SK-N-SH (cell line): ENCODE results near the gene INTS3. TPM values are rescaled to one million over a fixed set of nuclear protein-coding genes. Genes with fewer than 3 reads are reported as not detected.

Experiments
- CTCF ChIA-PET: fragments of 300-600, 350-600 bp; formaldehyde crosslinking; extraction: SDS; loops from one replicate; lab custom pipeline; 2021; lab: Yijun Ruan, JAX
- POLR2A ChIA-PET: fragments of 350-600 bp; sonication (Branson Sonifier 250); formaldehyde crosslinking; extraction: SDS; loops from one replicate; lab custom pipeline; 2020; ENCODE audit warnings: antibody characterized with exemption, inconsistent platforms; lab: Yijun Ruan, JAX
- DNase-seq: peaks from one replicate; pipeline ENCODE4 v3.0.0; 2012
- H2AFZ ChIP-seq: fragments of 200-600 bp; sonication (generic); 2 replicates; pipeline ENCODE4 v1.8.1; 2016; ENCODE audit warnings: antibody characterized with exemption, mild to moderate bottlenecking, low read depth
- H3F3A ChIP-seq: fragments of 200-600 bp; sonication (generic); replicated peaks from 2 replicates; pipeline ENCODE3; 2016; ENCODE audit warnings: antibody characterized with exemption, mild to moderate bottlenecking; ENCODE audit not compliant: insufficient read depth
- H3K27ac ChIP-seq, 2 experiments: fragments of 200-500 bp in 1 of 2; fragments of 200-600 bp in 1 of 2; sonication (Bioruptor generic) in 1 of 2; sonication (generic), shearing (Covaris generic) in 1 of 2; 2 replicates each; pipeline versions ENCODE4 v1.5.1 to v1.6.1; 2014 to 2016; ENCODE audit warnings: low read depth in 2 of 2, inconsistent platforms in 1 of 2, low read length in 1 of 2, mild to moderate bottlenecking in 1 of 2, mixed read lengths in 1 of 2
- H3K27me3 ChIP-seq: fragments of 200-600 bp; sonication (generic), shearing (Covaris generic); 2 replicates; pipeline ENCODE4 v1.6.1; 2016; ENCODE audit warnings: mixed run types; ENCODE audit not compliant: insufficient read depth
- H3K36me3 ChIP-seq, 2 experiments: fragments of 200-500 bp in 1 of 2; fragments of 200-600 bp in 1 of 2; sonication (Bioruptor generic) in 1 of 2; sonication (generic) in 1 of 2; replicated peaks in 1 of 2; 2 replicates each; pipeline versions ENCODE3 to v1.5.1; 2014 to 2016; ENCODE audit warnings: low read length in 1 of 2, mild to moderate bottlenecking in 1 of 2; ENCODE audit not compliant: insufficient read depth in 2 of 2, control insufficient read depth in 1 of 2
- H3K4me1 ChIP-seq, 2 experiments: fragments of 200-500 bp in 1 of 2; fragments of 200-600 bp in 1 of 2; sonication (Bioruptor generic) in 1 of 2; sonication (generic), shearing (Covaris generic) in 1 of 2; 2 replicates each; pipeline versions ENCODE4 v1.5.1 to v1.6.1; 2014 to 2016; ENCODE audit warnings: low read depth in 1 of 2, low read length in 1 of 2, mixed run types in 1 of 2; ENCODE audit not compliant: insufficient read depth in 2 of 2, control insufficient read depth in 1 of 2
- H3K4me2 ChIP-seq: fragments of 200-600 bp; sonication (generic), shearing (Covaris generic); 2 replicates; pipeline ENCODE4 v1.6.1; 2017; ENCODE audit warnings: mixed run types
- H3K4me3 ChIP-seq, 2 experiments: fragments of 200-500 bp in 1 of 2; fragments of 200-600 bp in 1 of 2; sonication (Bioruptor generic) in 1 of 2; sonication (generic), shearing (Covaris generic) in 1 of 2; 2 replicates each; pipeline versions ENCODE4 v1.5.1 to v1.8.1; 2014 to 2016; ENCODE audit warnings: low read depth in 2 of 2, inconsistent platforms in 1 of 2, low read length in 1 of 2, mild to moderate bottlenecking in 1 of 2, mixed read lengths in 1 of 2, moderate library complexity in 1 of 2
- H3K79me2 ChIP-seq: fragments of 200-600 bp; sonication (generic); 2 replicates; pipeline ENCODE4 v1.8.1; 2017; ENCODE audit warnings: mild to moderate bottlenecking; ENCODE audit not compliant: insufficient read depth
- H3K9ac ChIP-seq: fragments of 200-600 bp; sonication (generic); 2 replicates; pipeline ENCODE4 v1.6.1; 2017; ENCODE audit warnings: mixed run types
- H3K9me2 ChIP-seq: fragments of 200-600 bp; sonication (generic); 2 replicates; pipeline ENCODE4 v1.6.1; 2017; ENCODE audit warnings: mixed run types
- H3K9me3 ChIP-seq: fragments of 200-600 bp; sonication (generic); 2 replicates; pipeline ENCODE4 v1.6.1; 2017; ENCODE audit warnings: mixed run types, mild to moderate bottlenecking, moderate library complexity
- H4K20me1 ChIP-seq: fragments of 200-600 bp; sonication (generic); 2 replicates; pipeline ENCODE4 v1.6.1; 2017; ENCODE audit warnings: mild to moderate bottlenecking, mixed run types; ENCODE audit not compliant: insufficient read depth
- EZH2phosphoT487 ChIP-seq: fragments of 200-600 bp; sonication (generic); IDR thresholded peaks from 2 replicates; pipeline ENCODE4 v1.6.1; 2017; ENCODE audit warnings: low read depth, mixed run types, mild to moderate bottlenecking, antibody characterized with exemption, moderate library complexity, borderline replicate concordance
- FOSL2 ChIP-seq: IDR thresholded peaks from 2 replicates; pipeline ENCODE4 v1.4.0; 2012; ENCODE audit warnings: low read depth, mild to moderate bottlenecking, moderate library complexity, borderline replicate concordance
- FOXM1 ChIP-seq: IDR thresholded peaks from 2 replicates; pipeline ENCODE4 v1.4.0; 2012; ENCODE audit warnings: low read depth, mild to moderate bottlenecking
- GATA2 ChIP-seq: sonication (generic); formaldehyde crosslinking; IDR thresholded peaks from 2 replicates; pipeline ENCODE4 v1.5.0; 2020; ENCODE audit warnings: mild to moderate bottlenecking, missing genetic modification reagents
- JUND ChIP-seq: IDR thresholded peaks from 2 replicates; pipeline ENCODE4 v1.4.0; 2012
- MXI1 ChIP-seq: IDR thresholded peaks from 2 replicates; pipeline ENCODE4 v1.6.1; 2012; ENCODE audit warnings: mild to moderate bottlenecking, low read depth, low read length, improper control_type of control experiment
- NFIC ChIP-seq: IDR thresholded peaks from 2 replicates; pipeline ENCODE4 v1.4.0; 2012; ENCODE audit warnings: borderline replicate concordance
- POLR2AphosphoS5 ChIP-seq: IDR thresholded peaks from 2 replicates; pipeline ENCODE4 v1.6.1; 2012; ENCODE audit warnings: low read depth, low read length
- RAD21 ChIP-seq: IDR thresholded peaks from 2 replicates; pipeline ENCODE4 v1.6.1; 2012; ENCODE audit warnings: mild to moderate bottlenecking, low read length
- RCOR1 ChIP-seq: fragments of 150-350 bp; IDR thresholded peaks from 2 replicates; pipeline ENCODE4 v1.6.1; 2017; ENCODE audit warnings: antibody characterized with exemption, low read length
- REST ChIP-seq: IDR thresholded peaks from 2 replicates; pipeline ENCODE4 v1.6.1; 2012; ENCODE audit warnings: mild to moderate bottlenecking, low read depth, low read length, moderate library complexity
- RFX5 ChIP-seq: IDR thresholded peaks from 2 replicates; pipeline ENCODE4 v1.6.1; 2012; ENCODE audit warnings: mild to moderate bottlenecking, improper control_type of control experiment, low read length
- RXRA ChIP-seq: IDR thresholded peaks from 2 replicates; pipeline ENCODE4 v1.4.0; 2012; ENCODE audit warnings: low read depth, mild to moderate bottlenecking, borderline replicate concordance
- SIN3A ChIP-seq: IDR thresholded peaks from 2 replicates; pipeline ENCODE4 v1.6.1; 2012; ENCODE audit warnings: low read depth, mild to moderate bottlenecking, low read length, moderate library complexity, borderline replicate concordance
- SMC3 ChIP-seq: IDR thresholded peaks from 2 replicates; pipeline ENCODE4 v1.6.1; 2012; ENCODE audit warnings: low read depth, low read length, improper control_type of control experiment
- TAF1 ChIP-seq: IDR thresholded peaks from 2 replicates; pipeline ENCODE4 v1.6.1; 2012; ENCODE audit warnings: low read depth, mild to moderate bottlenecking, low read length, moderate library complexity, borderline replicate concordance
- TCF12 ChIP-seq: IDR thresholded peaks from 2 replicates; pipeline ENCODE4 v1.4.0; 2012
- TEAD4 ChIP-seq: IDR thresholded peaks from 2 replicates; pipeline ENCODE4 v1.4.0; 2012; ENCODE audit warnings: mild to moderate bottlenecking, borderline replicate concordance; ENCODE audit not compliant: insufficient read depth
- YY1 ChIP-seq: IDR thresholded peaks from 2 replicates; pipeline ENCODE4 v1.4.0; 2012; ENCODE audit warnings: low read depth, mild to moderate bottlenecking
- WGBS: methylation state at CpG from one replicate; pipeline ENCODE4 v1.1.6; 2017; ENCODE audit warnings: low lambda C conversion rate; 5-methylcytosine and 5-hydroxymethylcytosine counted together
- polyA plus RNA-seq, 3 experiments: library from polyadenylated mRNA; depleted of rRNA; stranded (reverse); fragments of >200 nt; gene quantifications; 2 replicates each; pipeline ENCODE4 v1.2.3, GENCODE V29; 2012
- TF ChIP-seq, protein P1 (sequence below): fragments of 150-350 bp; IDR thresholded peaks from 2 replicates; pipeline ENCODE4 v1.6.1; 2016; ENCODE audit warnings: mild to moderate bottlenecking, low read depth, low read length
- TF ChIP-seq, protein P2 (sequence below): fragments of 200-600 bp; sonication (generic); IDR thresholded peaks from 2 replicates; pipeline ENCODE4 v1.6.1; 2017; ENCODE audit warnings: antibody characterized with exemption, mild to moderate bottlenecking, moderate library complexity

Gene INTS3
- polyA plus RNA-seq, 1 of the 3 experiments (the other 2 are of a cell fraction) = 64.3 TPM

GRCh38 chr1:153789478-153790034 lies 61.7 kb downstream of the INTS3 start (continued):
- no peak for TF ChIP-seq RFX5
- no peak for TF ChIP-seq FOXM1
- no peak for TF ChIP-seq RCOR1
- no peak for TF ChIP-seq RXRA
- no peak for TF ChIP-seq FOSL2

DNA sequence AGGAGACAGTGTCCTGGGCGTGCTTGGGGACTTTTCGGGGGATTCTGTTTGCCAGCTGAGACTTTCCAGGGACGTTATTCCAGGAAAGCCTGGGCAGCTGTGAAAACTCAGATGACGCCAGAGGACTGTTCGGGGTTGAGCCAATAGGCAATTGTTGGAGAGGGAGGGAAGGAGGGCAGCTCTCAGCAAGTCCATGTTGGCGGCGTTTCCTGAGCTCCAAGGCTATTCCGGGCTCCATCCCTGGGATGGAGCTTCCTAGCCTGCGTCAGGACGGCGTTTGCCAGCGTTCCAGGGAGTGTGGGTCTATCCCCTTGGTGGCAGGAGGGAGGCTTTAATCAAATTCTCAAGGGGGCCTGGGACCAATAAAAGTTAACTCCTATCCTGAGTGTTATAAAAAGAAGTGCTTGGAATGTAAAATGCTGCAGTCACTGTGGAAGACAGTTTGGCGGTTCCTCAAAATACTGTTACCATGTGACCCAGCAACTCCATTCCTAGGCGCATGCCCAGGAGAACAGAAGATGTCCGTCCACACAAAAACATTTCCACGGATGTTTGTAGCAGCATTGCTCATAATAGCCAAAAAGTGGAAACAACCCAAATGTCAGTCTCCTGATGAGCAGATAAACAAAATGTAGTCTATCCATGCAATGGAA lies 62.6 kb downstream of the INTS3 start:
- no peaks in the 10 kb centered on the region for H3K36me3 ChIP-seq
- 86% methylated on average over 16 of the region's 16 CpGs for whole genome bisulfite sequencing
- H4K20me1 ChIP-seq = no peaks in the 10 kb centered on the region
- H3F3A ChIP-seq = peaks cover 1% of the 10 kb centered on the region
- POLR2A ChIA-PET = no interaction called here
- no peaks in the 10 kb centered on the region for H3K79me2 ChIP-seq
- no peak for DNase-seq
- H3K9me3 ChIP-seq = no peaks in the 10 kb centered on the region
- 0 out of 2 replicates have a peak overlapping the region, but pooled peaks have one; percentile 2 for H2AFZ ChIP-seq
- no peak for TF ChIP-seq TEAD4
- TF ChIP-seq EZH2phosphoT487 = no peak
- TF ChIP-seq FOXM1 = no peak
- TF ChIP-seq, protein P1, sequence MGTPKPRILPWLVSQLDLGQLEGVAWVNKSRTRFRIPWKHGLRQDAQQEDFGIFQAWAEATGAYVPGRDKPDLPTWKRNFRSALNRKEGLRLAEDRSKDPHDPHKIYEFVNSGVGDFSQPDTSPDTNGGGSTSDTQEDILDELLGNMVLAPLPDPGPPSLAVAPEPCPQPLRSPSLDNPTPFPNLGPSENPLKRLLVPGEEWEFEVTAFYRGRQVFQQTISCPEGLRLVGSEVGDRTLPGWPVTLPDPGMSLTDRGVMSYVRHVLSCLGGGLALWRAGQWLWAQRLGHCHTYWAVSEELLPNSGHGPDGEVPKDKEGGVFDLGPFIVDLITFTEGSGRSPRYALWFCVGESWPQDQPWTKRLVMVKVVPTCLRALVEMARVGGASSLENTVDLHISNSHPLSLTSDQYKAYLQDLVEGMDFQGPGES = no peak
- no peak for TF ChIP-seq NFIC
- TF ChIP-seq, protein P2, sequence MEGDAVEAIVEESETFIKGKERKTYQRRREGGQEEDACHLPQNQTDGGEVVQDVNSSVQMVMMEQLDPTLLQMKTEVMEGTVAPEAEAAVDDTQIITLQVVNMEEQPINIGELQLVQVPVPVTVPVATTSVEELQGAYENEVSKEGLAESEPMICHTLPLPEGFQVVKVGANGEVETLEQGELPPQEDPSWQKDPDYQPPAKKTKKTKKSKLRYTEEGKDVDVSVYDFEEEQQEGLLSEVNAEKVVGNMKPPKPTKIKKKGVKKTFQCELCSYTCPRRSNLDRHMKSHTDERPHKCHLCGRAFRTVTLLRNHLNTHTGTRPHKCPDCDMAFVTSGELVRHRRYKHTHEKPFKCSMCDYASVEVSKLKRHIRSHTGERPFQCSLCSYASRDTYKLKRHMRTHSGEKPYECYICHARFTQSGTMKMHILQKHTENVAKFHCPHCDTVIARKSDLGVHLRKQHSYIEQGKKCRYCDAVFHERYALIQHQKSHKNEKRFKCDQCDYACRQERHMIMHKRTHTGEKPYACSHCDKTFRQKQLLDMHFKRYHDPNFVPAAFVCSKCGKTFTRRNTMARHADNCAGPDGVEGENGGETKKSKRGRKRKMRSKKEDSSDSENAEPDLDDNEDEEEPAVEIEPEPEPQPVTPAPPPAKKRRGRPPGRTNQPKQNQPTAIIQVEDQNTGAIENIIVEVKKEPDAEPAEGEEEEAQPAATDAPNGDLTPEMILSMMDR = no peak
- no peak for TF ChIP-seq RFX5
- no peak for TF ChIP-seq GATA2 (CRISPR knock-in tag)
- TF ChIP-seq YY1 = no peak
- no peak for TF ChIP-seq TAF1
- TF ChIP-seq SMC3 = no peak
- no peak for TF ChIP-seq JUND
- TF ChIP-seq TCF12 = no peak
- no peak for TF ChIP-seq POLR2AphosphoS5
- no peak for TF ChIP-seq SIN3A
- no peak for TF ChIP-seq MXI1
- TF ChIP-seq FOSL2 = no peak
- TF ChIP-seq REST = no peak
- TF ChIP-seq RAD21 = no peak
- no peaks in the 10 kb centered on the region; a peak in 1 of 4 replicates for H3K4me1 ChIP-seq
- CTCF ChIA-PET = interaction anchor here (1.0 to 5.1 kb wide), 3 partner anchors 26 to 196 kb away, joined by 4 to 22 read pairs (median 4); partner anchors contain the start of genes DENND4B and RAB13
- H3K4me2 ChIP-seq = no peak overlapping the region
- H3K4me3 ChIP-seq = no peak overlapping the region
- no peaks in the 10 kb centered on the region for H3K9me2 ChIP-seq
- no peaks in the 10 kb centered on the region for H3K27me3 ChIP-seq
- no peak overlapping the region for H3K9ac ChIP-seq
- no peak overlapping the region for H3K27ac ChIP-seq
